HCT116 (cell line): Measurements from ENCODE around the gene CBS.
"Not testable (repeated sequence)": the region's sequence is repeated elsewhere in the genome, so short reads cannot be mapped to it uniquely, and the experiment has no call there.

Source experiments
- ATF3 ChIP-seq: IDR thresholded peaks from 2 replicates; pipeline ENCODE4 v1.6.1; 2012
- CBX3 ChIP-seq: IDR thresholded peaks from 2 replicates; pipeline ENCODE4 v1.6.1; 2012; ENCODE audit warnings: low read depth
- CTCF ChIP-seq, 3 experiments: fragments of 200-600 bp in 1 of 3; sonication (generic) in 1 of 3; IDR thresholded peaks in 2 of 3; conservative IDR thresholded peaks in 1 of 3; 2 replicates each; pipeline ENCODE4 v1.5.1; 2012 to 2017; ENCODE audit warnings: low read depth in 2 of 3, low read length in 2 of 3, antibody characterized with exemption in 1 of 3, borderline replicate concordance in 1 of 3, control low read depth in 1 of 3, mild to moderate bottlenecking in 1 of 3, mixed read lengths in 1 of 3, mixed run types in 1 of 3, moderate library complexity in 1 of 3; ENCODE audit not compliant: insufficient read depth in 1 of 3
- EZH2 ChIP-seq: fragments of 200-600 bp; sonication (generic); IDR thresholded peaks from 2 replicates; pipeline ENCODE4 v1.6.1; 2017; ENCODE audit warnings: antibody characterized with exemption, mixed run types
- EZH2phosphoT487 ChIP-seq: fragments of 200-600 bp; IDR thresholded peaks from 2 replicates; pipeline ENCODE4 v1.6.1; 2018; ENCODE audit warnings: antibody characterized with exemption, borderline replicate concordance
- FOSL1 ChIP-seq: IDR thresholded peaks from 2 replicates; pipeline ENCODE4 v1.6.1; 2012; ENCODE audit warnings: low read depth
- POLR2A ChIP-seq: IDR thresholded peaks from 2 replicates; pipeline ENCODE4 v1.7.0; 2011; ENCODE audit warnings: borderline replicate concordance; ENCODE audit not compliant: insufficient read depth, insufficient read length; ENCODE audit errors: extremely low read depth
- POLR2AphosphoS5 ChIP-seq: IDR thresholded peaks from 2 replicates; pipeline ENCODE4 v1.6.1; 2011; ENCODE audit warnings: mild to moderate bottlenecking, low read depth, low read length, moderate library complexity
- RAD21 ChIP-seq: IDR thresholded peaks from 2 replicates; pipeline ENCODE4 v1.6.1; 2012; ENCODE audit warnings: low read depth, mild to moderate bottlenecking
- REST ChIP-seq: IDR thresholded peaks from 2 replicates; pipeline ENCODE4 v1.6.1; 2012; ENCODE audit warnings: low read depth
- ZBTB33 ChIP-seq: IDR thresholded peaks from 2 replicates; pipeline ENCODE4 v1.6.1; 2011; ENCODE audit warnings: mild to moderate bottlenecking, low read length, moderate library complexity; ENCODE audit not compliant: insufficient replicate concordance; ENCODE audit errors: extremely low read depth

GRCh38 chr21:43075170-43076022 is at the start of gene CBS:
- TF ChIP-seq CBX3; POLR2A; CTCF (IDR thresholded peaks at IDR 0.05 in 2 of 3, conservative IDR thresholded peaks at IDR 0.05 in 1 of 3; ENCODE audit: borderline replicate concordance in 1 of 3, insufficient read depth in 1 of 3, low read depth in 2 of 3, low read length in 2 of 3); POLR2AphosphoS5; EZH2phosphoT487; RAD21; EZH2; FOSL1; REST; ATF3; ZBTB33: not testable (repeated sequence)
